Liver (tissue), 3 donors: ENCODE measurements around the gene ETS2.

Experiments
- EGR1 ChIP-seq, 2 donors: IDR thresholded peaks; 2 replicates each; pipeline ENCODE4 v1.6.1; 2016 to 2018; ENCODE audit warnings: antibody characterized with exemption in 2 of 2, low read depth in 2 of 2
- GABPA ChIP-seq, 2 donors: IDR thresholded peaks in 1 of 2; conservative IDR thresholded peaks in 1 of 2; 2 replicates each; pipeline ENCODE4 v1.6.1; 2016; ENCODE audit warnings: antibody characterized with exemption in 2 of 2, mild to moderate bottlenecking in 1 of 2, moderate library complexity in 1 of 2
- JUND ChIP-seq, 2 donors: IDR thresholded peaks; 2 replicates each; pipeline ENCODE4 v1.6.1; 2016; ENCODE audit warnings: antibody characterized with exemption in 2 of 2
- NR2F2 ChIP-seq: IDR thresholded peaks from 2 replicates; pipeline ENCODE4 v1.6.1; 2016; ENCODE audit warnings: antibody characterized with exemption
- RAD21 ChIP-seq, 2 donors: IDR thresholded peaks; 2 replicates each; pipeline ENCODE4 v1.6.1; 2016; ENCODE audit warnings: antibody characterized with exemption in 2 of 2, mild to moderate bottlenecking in 2 of 2
- RXRA ChIP-seq, 2 donors: IDR thresholded peaks; 2 replicates each; pipeline ENCODE4 v1.6.1; 2017 to 2018; ENCODE audit warnings: antibody characterized with exemption in 2 of 2, mild to moderate bottlenecking in 1 of 2
- SP1 ChIP-seq: IDR thresholded peaks from 2 replicates; pipeline ENCODE4 v1.6.1; 2018; ENCODE audit warnings: antibody characterized with exemption, mild to moderate bottlenecking
- TAF1 ChIP-seq: conservative IDR thresholded peaks from 2 replicates; pipeline ENCODE4 v1.6.1; 2016; ENCODE audit warnings: antibody characterized with exemption, mild to moderate bottlenecking
- YY1 ChIP-seq: IDR thresholded peaks from 2 replicates; pipeline ENCODE4 v1.6.1; 2016; ENCODE audit warnings: antibody characterized with exemption, mild to moderate bottlenecking
- TF ChIP-seq, protein P1 (sequence below): fragments of 150-350 bp; IDR thresholded peaks from 2 replicates; pipeline ENCODE4 v1.5.1; 2017; ENCODE audit warnings: improper control_type of control experiment, low read depth, low read length; ENCODE audit not compliant: missing input control
- TF ChIP-seq, protein P2 (sequence below): IDR thresholded peaks from 2 replicates; pipeline ENCODE4 v1.6.1; 2016; ENCODE audit warnings: antibody characterized with exemption
- TF ChIP-seq, protein P3 (sequence below): IDR thresholded peaks from 2 replicates; pipeline ENCODE4 v1.6.1; 2016; ENCODE audit warnings: antibody characterized with exemption, mild to moderate bottlenecking
- TF ChIP-seq, protein P4 (sequence below): IDR thresholded peaks from 2 replicates; pipeline ENCODE4 v1.6.1; 2016; ENCODE audit warnings: antibody characterized with exemption
- TF ChIP-seq, protein P5 (sequence below): IDR thresholded peaks from 2 replicates; pipeline ENCODE4 v1.6.1; 2016; ENCODE audit warnings: antibody characterized with exemption
- donor health status: healthy.
- donor health status: healthy.

DNA sequence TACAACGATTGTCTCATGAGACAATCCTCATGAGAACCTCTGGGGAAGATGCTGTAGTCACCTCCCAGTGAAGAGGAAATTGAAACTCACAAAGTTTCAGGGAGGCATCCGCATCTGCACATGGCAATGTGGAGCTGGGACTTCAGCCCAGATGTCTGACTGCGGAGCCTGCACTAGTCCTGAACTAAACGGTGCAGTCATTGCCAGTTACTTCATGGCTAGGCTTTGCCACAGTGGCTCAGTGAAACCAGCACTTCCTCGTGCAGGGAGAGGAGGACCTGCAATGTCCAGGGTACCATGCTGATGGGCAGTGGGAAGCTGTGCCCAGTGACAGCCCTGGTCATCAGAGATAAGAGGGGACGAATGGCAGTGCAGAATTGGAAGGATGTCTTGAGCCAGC is 40.7 kb upstream of the ETS2 start:
- TF ChIP-seq, protein P1, sequence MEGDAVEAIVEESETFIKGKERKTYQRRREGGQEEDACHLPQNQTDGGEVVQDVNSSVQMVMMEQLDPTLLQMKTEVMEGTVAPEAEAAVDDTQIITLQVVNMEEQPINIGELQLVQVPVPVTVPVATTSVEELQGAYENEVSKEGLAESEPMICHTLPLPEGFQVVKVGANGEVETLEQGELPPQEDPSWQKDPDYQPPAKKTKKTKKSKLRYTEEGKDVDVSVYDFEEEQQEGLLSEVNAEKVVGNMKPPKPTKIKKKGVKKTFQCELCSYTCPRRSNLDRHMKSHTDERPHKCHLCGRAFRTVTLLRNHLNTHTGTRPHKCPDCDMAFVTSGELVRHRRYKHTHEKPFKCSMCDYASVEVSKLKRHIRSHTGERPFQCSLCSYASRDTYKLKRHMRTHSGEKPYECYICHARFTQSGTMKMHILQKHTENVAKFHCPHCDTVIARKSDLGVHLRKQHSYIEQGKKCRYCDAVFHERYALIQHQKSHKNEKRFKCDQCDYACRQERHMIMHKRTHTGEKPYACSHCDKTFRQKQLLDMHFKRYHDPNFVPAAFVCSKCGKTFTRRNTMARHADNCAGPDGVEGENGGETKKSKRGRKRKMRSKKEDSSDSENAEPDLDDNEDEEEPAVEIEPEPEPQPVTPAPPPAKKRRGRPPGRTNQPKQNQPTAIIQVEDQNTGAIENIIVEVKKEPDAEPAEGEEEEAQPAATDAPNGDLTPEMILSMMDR = no peak
- TF ChIP-seq, protein P2, sequence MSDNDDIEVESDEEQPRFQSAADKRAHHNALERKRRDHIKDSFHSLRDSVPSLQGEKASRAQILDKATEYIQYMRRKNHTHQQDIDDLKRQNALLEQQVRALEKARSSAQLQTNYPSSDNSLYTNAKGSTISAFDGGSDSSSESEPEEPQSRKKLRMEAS = no peak
- TF ChIP-seq EGR1 (IDR thresholded peaks at IDR 0.05; ENCODE audit: low read depth in 2 of 2) (no peak), NR2F2 (no peak), TAF1 (no peak), RAD21 (IDR thresholded peaks at IDR 0.05) (no peak), JUND (IDR thresholded peaks at IDR 0.05) (no peak), RXRA (IDR thresholded peaks at IDR 0.05) (no peak), GABPA (IDR thresholded peaks at IDR 0.05 in 1 of 2, conservative IDR thresholded peaks at IDR 0.05 in 1 of 2) (no peak), SP1 (no peak), YY1 (no peak)
- TF ChIP-seq, protein P3, sequence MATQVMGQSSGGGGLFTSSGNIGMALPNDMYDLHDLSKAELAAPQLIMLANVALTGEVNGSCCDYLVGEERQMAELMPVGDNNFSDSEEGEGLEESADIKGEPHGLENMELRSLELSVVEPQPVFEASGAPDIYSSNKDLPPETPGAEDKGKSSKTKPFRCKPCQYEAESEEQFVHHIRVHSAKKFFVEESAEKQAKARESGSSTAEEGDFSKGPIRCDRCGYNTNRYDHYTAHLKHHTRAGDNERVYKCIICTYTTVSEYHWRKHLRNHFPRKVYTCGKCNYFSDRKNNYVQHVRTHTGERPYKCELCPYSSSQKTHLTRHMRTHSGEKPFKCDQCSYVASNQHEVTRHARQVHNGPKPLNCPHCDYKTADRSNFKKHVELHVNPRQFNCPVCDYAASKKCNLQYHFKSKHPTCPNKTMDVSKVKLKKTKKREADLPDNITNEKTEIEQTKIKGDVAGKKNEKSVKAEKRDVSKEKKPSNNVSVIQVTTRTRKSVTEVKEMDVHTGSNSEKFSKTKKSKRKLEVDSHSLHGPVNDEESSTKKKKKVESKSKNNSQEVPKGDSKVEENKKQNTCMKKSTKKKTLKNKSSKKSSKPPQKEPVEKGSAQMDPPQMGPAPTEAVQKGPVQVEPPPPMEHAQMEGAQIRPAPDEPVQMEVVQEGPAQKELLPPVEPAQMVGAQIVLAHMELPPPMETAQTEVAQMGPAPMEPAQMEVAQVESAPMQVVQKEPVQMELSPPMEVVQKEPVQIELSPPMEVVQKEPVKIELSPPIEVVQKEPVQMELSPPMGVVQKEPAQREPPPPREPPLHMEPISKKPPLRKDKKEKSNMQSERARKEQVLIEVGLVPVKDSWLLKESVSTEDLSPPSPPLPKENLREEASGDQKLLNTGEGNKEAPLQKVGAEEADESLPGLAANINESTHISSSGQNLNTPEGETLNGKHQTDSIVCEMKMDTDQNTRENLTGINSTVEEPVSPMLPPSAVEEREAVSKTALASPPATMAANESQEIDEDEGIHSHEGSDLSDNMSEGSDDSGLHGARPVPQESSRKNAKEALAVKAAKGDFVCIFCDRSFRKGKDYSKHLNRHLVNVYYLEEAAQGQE = no peak
- TF ChIP-seq, protein P4, sequence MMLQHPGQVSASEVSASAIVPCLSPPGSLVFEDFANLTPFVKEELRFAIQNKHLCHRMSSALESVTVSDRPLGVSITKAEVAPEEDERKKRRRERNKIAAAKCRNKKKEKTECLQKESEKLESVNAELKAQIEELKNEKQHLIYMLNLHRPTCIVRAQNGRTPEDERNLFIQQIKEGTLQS = no peak
- TF ChIP-seq, protein P5, sequence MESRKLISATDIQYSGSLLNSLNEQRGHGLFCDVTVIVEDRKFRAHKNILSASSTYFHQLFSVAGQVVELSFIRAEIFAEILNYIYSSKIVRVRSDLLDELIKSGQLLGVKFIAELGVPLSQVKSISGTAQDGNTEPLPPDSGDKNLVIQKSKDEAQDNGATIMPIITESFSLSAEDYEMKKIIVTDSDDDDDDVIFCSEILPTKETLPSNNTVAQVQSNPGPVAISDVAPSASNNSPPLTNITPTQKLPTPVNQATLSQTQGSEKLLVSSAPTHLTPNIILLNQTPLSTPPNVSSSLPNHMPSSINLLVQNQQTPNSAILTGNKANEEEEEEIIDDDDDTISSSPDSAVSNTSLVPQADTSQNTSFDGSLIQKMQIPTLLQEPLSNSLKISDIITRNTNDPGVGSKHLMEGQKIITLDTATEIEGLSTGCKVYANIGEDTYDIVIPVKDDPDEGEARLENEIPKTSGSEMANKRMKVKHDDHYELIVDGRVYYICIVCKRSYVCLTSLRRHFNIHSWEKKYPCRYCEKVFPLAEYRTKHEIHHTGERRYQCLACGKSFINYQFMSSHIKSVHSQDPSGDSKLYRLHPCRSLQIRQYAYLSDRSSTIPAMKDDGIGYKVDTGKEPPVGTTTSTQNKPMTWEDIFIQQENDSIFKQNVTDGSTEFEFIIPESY = no peak
